HEK293 (cell line): ENCODE results near the gene CAPNS1.

Experiments
- KLF16 ChIP-seq: fragments of 450-650 bp; formaldehyde crosslinking; IDR thresholded peaks from 2 replicates; pipeline ENCODE4 v1.5.1; 2017; ENCODE audit warnings: missing biosample characterization, missing genetic modification characterization
- SETDB1 ChIP-seq: IDR thresholded peaks from one replicate; pipeline ENCODE4 v1.6.1; 2017; ENCODE audit warnings: mild to moderate bottlenecking, low read length, moderate library complexity, mixed read lengths; ENCODE audit not compliant: insufficient read length
- TCF7L2 ChIP-seq: IDR thresholded peaks from 2 replicates; pipeline ENCODE4 v1.6.1; 2011; ENCODE audit warnings: low read depth, mild to moderate bottlenecking, inconsistent platforms, low read length, moderate library complexity, borderline replicate concordance
- ZFP41 ChIP-seq: fragments of 450-650 bp; formaldehyde crosslinking; IDR thresholded peaks from 2 replicates; pipeline ENCODE4 v1.5.1; 2016; ENCODE audit warnings: missing biosample characterization, missing genetic modification characterization, borderline replicate concordance
- ZNF2 ChIP-seq: fragments of 450-650 bp; formaldehyde crosslinking; IDR thresholded peaks from 2 replicates; pipeline ENCODE4 v1.5.1; 2016; ENCODE audit warnings: missing biosample characterization, missing genetic modification characterization
- ZNF335 ChIP-seq: fragments of 450-650 bp; formaldehyde crosslinking; conservative IDR thresholded peaks from 2 replicates; pipeline ENCODE4 v1.5.1; 2016; ENCODE audit warnings: missing biosample characterization, missing genetic modification characterization
- ZNF585B ChIP-seq: fragments of 450-650 bp; formaldehyde crosslinking; IDR thresholded peaks from 2 replicates; pipeline ENCODE4 v1.5.1; 2016; ENCODE audit warnings: missing biosample characterization, missing genetic modification characterization
- TF ChIP-seq, protein P1 (sequence below): fragments of 450-650 bp; formaldehyde crosslinking; IDR thresholded peaks from 2 replicates; pipeline ENCODE4 v1.5.1; 2016; ENCODE audit warnings: missing biosample characterization, missing genetic modification characterization
- TF ChIP-seq, protein P2 (sequence below): fragments of 450-650 bp; formaldehyde crosslinking; IDR thresholded peaks from 2 replicates; pipeline ENCODE4 v1.5.1; 2016; ENCODE audit warnings: missing biosample characterization, missing genetic modification characterization

DNA sequence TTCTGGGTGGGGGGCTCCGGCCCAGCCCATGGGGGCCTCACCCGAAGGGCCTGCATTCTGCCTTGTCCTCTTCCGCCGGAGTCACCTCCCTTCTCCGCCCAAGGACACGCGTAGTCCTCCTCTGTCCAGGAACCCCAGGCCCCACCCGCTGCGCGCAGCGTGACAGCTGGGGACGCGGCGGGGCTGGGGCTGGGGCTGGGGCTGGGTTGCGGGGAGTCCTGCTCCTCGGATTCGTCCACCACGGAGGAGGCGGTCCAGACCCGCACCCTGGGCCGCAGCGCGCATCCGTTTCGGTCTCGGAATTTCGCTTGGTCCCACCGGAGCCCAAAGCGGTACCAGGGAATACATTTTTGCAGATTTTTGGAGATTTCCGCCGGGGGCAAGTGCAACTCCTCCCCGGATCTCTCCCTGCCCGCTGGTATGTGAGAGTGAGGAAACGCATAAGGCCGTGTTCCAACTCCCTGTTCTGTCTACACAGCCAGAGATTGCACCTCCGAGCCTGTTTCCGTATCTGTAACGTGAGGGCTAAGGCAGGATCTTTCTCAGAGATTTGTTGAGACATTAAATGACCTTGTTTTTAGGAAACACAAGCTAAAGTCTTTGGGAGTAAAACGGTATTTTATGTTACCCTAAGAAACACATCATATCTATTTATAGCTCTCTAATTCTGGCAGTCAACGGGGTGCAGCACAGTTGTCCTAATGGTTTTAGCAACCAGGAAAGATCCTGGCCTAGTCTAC is 12.7 kb downstream of the CAPNS1 start, which contains the start of gene COX7A1:
- TF ChIP-seq ZNF2 (tag by site-specific recombination) = no peak
- no peak for TF ChIP-seq ZNF585B (tag by site-specific recombination)
- TF ChIP-seq TCF7L2 = no peak
- TF ChIP-seq ZFP41 (tag by site-specific recombination) = no peak
- TF ChIP-seq, protein P1, sequence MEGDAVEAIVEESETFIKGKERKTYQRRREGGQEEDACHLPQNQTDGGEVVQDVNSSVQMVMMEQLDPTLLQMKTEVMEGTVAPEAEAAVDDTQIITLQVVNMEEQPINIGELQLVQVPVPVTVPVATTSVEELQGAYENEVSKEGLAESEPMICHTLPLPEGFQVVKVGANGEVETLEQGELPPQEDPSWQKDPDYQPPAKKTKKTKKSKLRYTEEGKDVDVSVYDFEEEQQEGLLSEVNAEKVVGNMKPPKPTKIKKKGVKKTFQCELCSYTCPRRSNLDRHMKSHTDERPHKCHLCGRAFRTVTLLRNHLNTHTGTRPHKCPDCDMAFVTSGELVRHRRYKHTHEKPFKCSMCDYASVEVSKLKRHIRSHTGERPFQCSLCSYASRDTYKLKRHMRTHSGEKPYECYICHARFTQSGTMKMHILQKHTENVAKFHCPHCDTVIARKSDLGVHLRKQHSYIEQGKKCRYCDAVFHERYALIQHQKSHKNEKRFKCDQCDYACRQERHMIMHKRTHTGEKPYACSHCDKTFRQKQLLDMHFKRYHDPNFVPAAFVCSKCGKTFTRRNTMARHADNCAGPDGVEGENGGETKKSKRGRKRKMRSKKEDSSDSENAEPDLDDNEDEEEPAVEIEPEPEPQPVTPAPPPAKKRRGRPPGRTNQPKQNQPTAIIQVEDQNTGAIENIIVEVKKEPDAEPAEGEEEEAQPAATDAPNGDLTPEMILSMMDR (tag by site-specific recombination) = no peak
- TF ChIP-seq ZNF335 (tag by site-specific recombination) = no peak
- TF ChIP-seq SETDB1 = no peak
- TF ChIP-seq KLF16 (tag by site-specific recombination) = no peak
- TF ChIP-seq, protein P2, sequence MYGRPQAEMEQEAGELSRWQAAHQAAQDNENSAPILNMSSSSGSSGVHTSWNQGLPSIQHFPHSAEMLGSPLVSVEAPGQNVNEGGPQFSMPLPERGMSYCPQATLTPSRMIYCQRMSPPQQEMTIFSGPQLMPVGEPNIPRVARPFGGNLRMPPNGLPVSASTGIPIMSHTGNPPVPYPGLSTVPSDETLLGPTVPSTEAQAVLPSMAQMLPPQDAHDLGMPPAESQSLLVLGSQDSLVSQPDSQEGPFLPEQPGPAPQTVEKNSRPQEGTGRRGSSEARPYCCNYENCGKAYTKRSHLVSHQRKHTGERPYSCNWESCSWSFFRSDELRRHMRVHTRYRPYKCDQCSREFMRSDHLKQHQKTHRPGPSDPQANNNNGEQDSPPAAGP (tag by site-specific recombination) = no peak
